H1 (cell line): ENCODE data around the gene ARHGAP24. TPM values are rescaled to one million over a fixed set of nuclear protein-coding genes. Genes with fewer than 3 reads are reported as not detected.

Experiments
- CTCF ChIA-PET: fragments of 300-600 bp; sonication (Branson Sonifier 250); formaldehyde crosslinking; loops from one replicate; lab custom pipeline; 2021; ENCODE audit not compliant: partially characterized antibody; lab: Charles Lee
- POLR2A ChIA-PET: fragments of 300-600 bp; sonication (Branson Sonifier 250); formaldehyde crosslinking; loops from one replicate; lab custom pipeline; 2021; ENCODE audit warnings: inconsistent platforms; ENCODE audit not compliant: partially characterized antibody; lab: Charles Lee
- DNase-seq, 2 experiments: peaks; one replicate each; pipeline versions ENCODE4 v3.0.0 to v3.0.0-alpha.2; 2010 to 2022; ENCODE audit warnings: low spot score in 2 of 2, low read depth in 1 of 2, mixed read lengths in 1 of 2
- FAIRE-seq: peaks from 2 replicates; lab custom pipeline; 2011; peaks lifted over from hg19 to GRCh38; lab: Jason Lieb, UNC
- H2AFZ ChIP-seq: 2 replicates; pipeline ENCODE4 v1.8.1; 2012; ENCODE audit warnings: low read length, inconsistent platforms
- H2AK5ac ChIP-seq: 2 replicates; pipeline ENCODE4 v1.6.1; 2013; ENCODE audit warnings: low read depth, low read length
- H2BK120ac ChIP-seq: replicated peaks from 2 replicates; pipeline ENCODE3; 2013; ENCODE audit warnings: low read depth, low read length, inconsistent platforms
- H2BK12ac ChIP-seq: 2 replicates; pipeline ENCODE4 v1.6.1; 2013; ENCODE audit warnings: low read depth, low read length
- H2BK15ac ChIP-seq: 2 replicates; pipeline ENCODE4 v1.6.1; 2013; ENCODE audit warnings: low read length
- H2BK20ac ChIP-seq: 2 replicates; pipeline ENCODE4 v1.6.1; 2013; ENCODE audit warnings: low read length
- H2BK5ac ChIP-seq: 2 replicates; pipeline ENCODE4 v1.6.1; 2013; ENCODE audit warnings: low read depth, low read length
- H3K14ac ChIP-seq: 2 replicates; pipeline ENCODE4 v1.6.1; 2013; ENCODE audit warnings: inconsistent platforms; ENCODE audit not compliant: insufficient read length
- H3K18ac ChIP-seq: 2 replicates; pipeline ENCODE4 v1.6.1; 2013; ENCODE audit warnings: low read length; ENCODE audit errors: extremely low read depth
- H3K23ac ChIP-seq: 2 replicates; pipeline ENCODE4 v1.6.1; 2013; ENCODE audit warnings: inconsistent platforms; ENCODE audit not compliant: insufficient read length
- H3K23me2 ChIP-seq: 2 replicates; pipeline ENCODE4 v1.6.1; 2013; ENCODE audit warnings: low read depth, low read length
- H3K27ac ChIP-seq: 2 replicates; pipeline ENCODE4 v1.6.1; 2011; ENCODE audit warnings: low read depth, low read length, inconsistent platforms
- H3K27me3 ChIP-seq, 4 experiments: replicated peaks in 1 of 4; 1 replicate in 1 of 4; 2 replicates in 3 of 4; pipeline versions ENCODE4 v1.6.1 to v1.8.1; 2011 to 2013; ENCODE audit warnings: low read length in 3 of 4, mild to moderate bottlenecking in 3 of 4, inconsistent platforms in 2 of 4, mixed read lengths in 2 of 4, moderate library complexity in 1 of 4; ENCODE audit not compliant: control insufficient read depth in 3 of 4, insufficient read depth in 3 of 4; ENCODE audit errors: extremely low read depth in 1 of 4
- H3K36me3 ChIP-seq, 4 experiments: 2 replicates each; pipeline versions ENCODE4 v1.6.1 to v1.8.1; 2011 to 2013; ENCODE audit warnings: mild to moderate bottlenecking in 4 of 4, low read length in 3 of 4, moderate library complexity in 2 of 4, control low read depth in 1 of 4, inconsistent platforms in 1 of 4; ENCODE audit not compliant: insufficient read depth in 4 of 4, control insufficient read depth in 2 of 4
- H3K4ac ChIP-seq: replicated peaks from 2 replicates; pipeline ENCODE3; 2013; ENCODE audit warnings: low read length, low read depth, mixed read lengths, inconsistent platforms; ENCODE audit not compliant: insufficient read length
- H3K4me1 ChIP-seq, 4 experiments: replicated peaks in 1 of 4; 1 replicate in 1 of 4; 2 replicates in 3 of 4; pipeline versions ENCODE4 v1.6.1 to v1.8.1; 2011 to 2013; ENCODE audit warnings: low read length in 3 of 4, inconsistent platforms in 2 of 4, mixed read lengths in 1 of 4; ENCODE audit not compliant: insufficient read depth in 4 of 4, control insufficient read depth in 3 of 4
- H3K4me2 ChIP-seq, 2 experiments: 2 replicates each; pipeline versions ENCODE4 v1.6.1 to v1.8.1; 2011 to 2013; ENCODE audit warnings: low read depth in 2 of 2, low read length in 2 of 2, control low read depth in 1 of 2, inconsistent platforms in 1 of 2, mild to moderate bottlenecking in 1 of 2; ENCODE audit not compliant: insufficient read depth in 1 of 2
- H3K4me3 ChIP-seq, 4 experiments: fragments of 200-600, 300-600 bp in 1 of 4; sonication (generic), shearing (Covaris generic), sonication (Bioruptor Twin) in 1 of 4; 2 replicates each; pipeline versions ENCODE4 v1.5.1 to v1.8.1; 2011 to 2016; ENCODE audit warnings: low read length in 4 of 4, low read depth in 3 of 4, control low read depth in 2 of 4, inconsistent platforms in 2 of 4, mild to moderate bottlenecking in 2 of 4, mixed read lengths in 1 of 4, moderate library complexity in 1 of 4; ENCODE audit not compliant: insufficient read depth in 2 of 4; ENCODE audit errors: extremely low read depth in 1 of 4
- H3K56ac ChIP-seq: replicated peaks from 2 replicates; pipeline ENCODE3; 2013; ENCODE audit warnings: low read depth, mild to moderate bottlenecking, mixed read lengths, low read length, inconsistent platforms; ENCODE audit not compliant: insufficient read length
- H3K79me1 ChIP-seq: 2 replicates; pipeline ENCODE4 v1.6.1; 2013; ENCODE audit warnings: low read depth, low read length, control low read depth
- H3K79me2 ChIP-seq, 2 experiments: 2 replicates each; pipeline versions ENCODE4 v1.6.1 to v1.8.1; 2012 to 2013; ENCODE audit warnings: low read length in 2 of 2, mild to moderate bottlenecking in 2 of 2, inconsistent platforms in 1 of 2; ENCODE audit not compliant: insufficient read depth in 2 of 2, control insufficient read depth in 1 of 2
- H3K9ac ChIP-seq, 4 experiments: replicated peaks in 1 of 4; 1 replicate in 1 of 4; 2 replicates in 3 of 4; pipeline versions ENCODE4 v1.6.1 to v1.8.1; 2011 to 2013; ENCODE audit warnings: low read depth in 3 of 4, low read length in 3 of 4, control low read depth in 2 of 4, mild to moderate bottlenecking in 2 of 4, moderate library complexity in 2 of 4, inconsistent platforms in 1 of 4; ENCODE audit errors: extremely low read depth in 1 of 4
- H3K9me3 ChIP-seq, 2 experiments: 2 replicates each; pipeline versions ENCODE4 v1.6.1 to v1.8.1; 2012 to 2013; ENCODE audit warnings: mild to moderate bottlenecking in 2 of 2, moderate library complexity in 2 of 2, control low read depth in 1 of 2, inconsistent platforms in 1 of 2, low read depth in 1 of 2, low read length in 1 of 2, mixed read lengths in 1 of 2; ENCODE audit not compliant: insufficient read depth in 2 of 2
- H4K20me1 ChIP-seq, 2 experiments: replicated peaks in 1 of 2; 2 replicates each; pipeline versions ENCODE3 to v1.8.1; 2011 to 2013; ENCODE audit warnings: inconsistent platforms in 2 of 2, low read length in 2 of 2, mild to moderate bottlenecking in 1 of 2; ENCODE audit not compliant: insufficient read depth in 2 of 2, control insufficient read depth in 1 of 2
- H4K5ac ChIP-seq: 2 replicates; pipeline ENCODE4 v1.6.1; 2013; ENCODE audit warnings: low read length, low read depth, mixed read lengths, inconsistent platforms; ENCODE audit not compliant: insufficient read length
- H4K8ac ChIP-seq: 2 replicates; pipeline ENCODE4 v1.8.0; 2013; ENCODE audit warnings: mild to moderate bottlenecking, moderate library complexity, low read length, inconsistent platforms; ENCODE audit not compliant: insufficient read depth; ENCODE audit errors: extremely low read depth
- H4K91ac ChIP-seq: replicated peaks from 2 replicates; pipeline ENCODE3; 2013; ENCODE audit warnings: low read length, mixed read lengths, inconsistent platforms; ENCODE audit not compliant: insufficient read length
- FOSL1 ChIP-seq: IDR thresholded peaks from 2 replicates; pipeline ENCODE4 v1.6.1; 2011; ENCODE audit warnings: mild to moderate bottlenecking, low read depth, low read length, moderate library complexity; ENCODE audit not compliant: insufficient read depth
- SP4 ChIP-seq: IDR thresholded peaks from 2 replicates; pipeline ENCODE4 v1.6.1; 2012; ENCODE audit warnings: low read length, inconsistent platforms
- WGBS, 2 experiments: shearing (Covaris generic) in 1 of 2; methylation state at CpG; one replicate each; pipeline versions ENCODE4 v1.1.6 to v1.1.7; 2013 to 2015; ENCODE audit warnings: low lambda C conversion rate in 2 of 2, mixed read lengths in 2 of 2, inconsistent platforms in 1 of 2, low coverage in 1 of 2, missing lambda C conversion rate in 1 of 2; ENCODE audit not compliant: insufficient replicate concordance in 2 of 2, insufficient coverage in 1 of 2, insufficient read length in 1 of 2; ENCODE audit errors: extremely low coverage in 1 of 2, missing lambda C conversion rate in 1 of 2; 5-methylcytosine and 5-hydroxymethylcytosine counted together
- polyA plus RNA-seq, 7 experiments: library from polyadenylated mRNA; depleted of rRNA in 3 of 7; stranded (reverse) in 5 of 7; unstranded in 2 of 7; fragments of >200 nt in 5 of 7; fragments of 200-250 nt in 2 of 7; gene quantifications; 1 replicate in 5 of 7; 2 replicates in 1 of 7; 4 replicates in 1 of 7; pipeline versions ENCODE4 v1.2.1 to v1.2.3, GENCODE V29; 2011 to 2013; ENCODE audit warnings: missing spikeins in 2 of 7, mixed read lengths in 2 of 7
- total RNA-seq: library from RNA; stranded (reverse); fragmentation: NEBNext Ultra II Directional; extraction: Animal tissue kit (Norgen Biotek cat#: 25700); gene quantifications from 2 replicates; pipeline ENCODE4 v1.2.1, GENCODE V29; 2021

ARHGAP24 gene
- total and polyA plus RNA-seq, 2 of the 8 experiments (the other 6 are each of a cell fraction or from before 2014, with no cell fraction given): 0.08 to 0.50 TPM

- no peak overlapping the region for H4K91ac ChIP-seq
- DNase-seq (no peak), FAIRE-seq (no peak)
- no peak overlapping the region for H2BK12ac ChIP-seq
- ChIA-PET POLR2A (no interaction called here), CTCF (interaction anchor here (1.1 to 3.6 kb wide), 4 partner anchors 8 to 180 kb away, joined by 3 to 19 read pairs (median 4); no protein-coding TSS in a partner anchor)
- no peak overlapping the region for H3K18ac ChIP-seq
- no peak overlapping the region for H2BK15ac ChIP-seq
- no peak overlapping the region for H3K56ac ChIP-seq
- no peak overlapping the region for H2BK5ac ChIP-seq
- no peak for TF ChIP-seq SP4
- no peak for TF ChIP-seq FOSL1
- no peak overlapping the region for H2BK20ac ChIP-seq
- no peaks in the 10 kb centered on the region for H3K9me3 ChIP-seq
- H3K36me3 ChIP-seq: no peaks in the 10 kb centered on the region
- no peak overlapping the region for H3K4me2 ChIP-seq
- H3K14ac ChIP-seq: no peak overlapping the region
- no peaks in the 10 kb centered on the region for H3K4me1 ChIP-seq
- H2BK120ac ChIP-seq: no peak overlapping the region
- no peaks in the 10 kb centered on the region for H3K79me1 ChIP-seq
- H4K5ac ChIP-seq: no peak overlapping the region
- H3K23me2 ChIP-seq: no peaks in the 10 kb centered on the region
- H3K27me3 ChIP-seq: no peaks in the 10 kb centered on the region
- H4K8ac ChIP-seq: no peak overlapping the region
- no peaks in the 10 kb centered on the region for H4K20me1 ChIP-seq
- WGBS, 2 experiments: 83% methylated on average over 2 of the region's 2 CpGs; no CpG with 5 or more reads in 1 of the 2 experiments
- H2AK5ac ChIP-seq: no peak overlapping the region
- H2AFZ ChIP-seq: no peak overlapping the region
- H3K4me3 ChIP-seq: no peak overlapping the region
- H3K9ac ChIP-seq: no peak overlapping the region
- H3K27ac ChIP-seq: no peak overlapping the region
- H3K79me2 ChIP-seq: no peaks in the 10 kb centered on the region
- no peak overlapping the region for H3K23ac ChIP-seq
- H3K4ac ChIP-seq: no peak overlapping the region
Measured at GRCh38 chr4:85788604-85789003, 313.7 kb downstream of the ARHGAP24 start.
